Measurements from ENCODE around the gene KHNYN.

- TF ChIP-seq CTCF (IDR thresholded peaks at IDR 0.05; ENCODE audit: insufficient read depth, low read length, poor library complexity, severe bottlenecking), result no peak
- no peak for TF ChIP-seq EZH2phosphoT487 (conservative IDR thresholded peaks at IDR 0.05; ENCODE audit: low read length)
Measured at GRCh38 chr14:24475261-24475660, 45.5 kb downstream of the KHNYN start.
